Measurements from ENCODE around the gene NPFFR2.
A peak's percentile ranks its signal among the peaks of the same experiment; 100 is the strongest.

The NPFFR2 gene

DNA sequence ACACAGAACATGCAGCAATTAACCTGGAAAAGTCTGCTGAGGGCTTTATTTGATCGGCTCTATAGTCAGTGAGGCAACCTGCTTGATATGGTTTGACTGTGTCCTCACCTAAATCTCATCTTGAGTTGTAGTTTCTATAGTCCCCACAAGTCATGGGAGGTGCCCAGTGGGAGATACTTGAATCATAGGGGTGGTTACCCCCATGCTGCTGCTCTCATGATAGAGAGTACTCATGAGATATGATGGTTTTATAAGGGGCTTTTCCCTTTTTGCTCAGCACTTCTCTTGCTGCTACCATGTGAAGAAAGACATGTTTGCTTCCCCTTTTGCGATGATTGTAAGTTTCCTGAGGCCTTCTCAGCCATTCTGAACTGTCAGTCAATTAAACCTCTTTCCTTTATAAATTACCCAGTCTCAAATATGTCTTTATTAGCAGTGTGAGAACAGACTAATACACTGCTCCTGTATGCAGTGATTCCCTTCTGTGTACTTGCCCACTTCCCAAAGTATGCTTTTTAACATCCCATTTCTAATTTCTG is 78.2 kb downstream of the NPFFR2 start:
- in situ Hi-C loops (cut with HindIII; ENCODE audit: low sequenced_read_pairs), result no loop called here
- TF ChIP-seq, protein P1, sequence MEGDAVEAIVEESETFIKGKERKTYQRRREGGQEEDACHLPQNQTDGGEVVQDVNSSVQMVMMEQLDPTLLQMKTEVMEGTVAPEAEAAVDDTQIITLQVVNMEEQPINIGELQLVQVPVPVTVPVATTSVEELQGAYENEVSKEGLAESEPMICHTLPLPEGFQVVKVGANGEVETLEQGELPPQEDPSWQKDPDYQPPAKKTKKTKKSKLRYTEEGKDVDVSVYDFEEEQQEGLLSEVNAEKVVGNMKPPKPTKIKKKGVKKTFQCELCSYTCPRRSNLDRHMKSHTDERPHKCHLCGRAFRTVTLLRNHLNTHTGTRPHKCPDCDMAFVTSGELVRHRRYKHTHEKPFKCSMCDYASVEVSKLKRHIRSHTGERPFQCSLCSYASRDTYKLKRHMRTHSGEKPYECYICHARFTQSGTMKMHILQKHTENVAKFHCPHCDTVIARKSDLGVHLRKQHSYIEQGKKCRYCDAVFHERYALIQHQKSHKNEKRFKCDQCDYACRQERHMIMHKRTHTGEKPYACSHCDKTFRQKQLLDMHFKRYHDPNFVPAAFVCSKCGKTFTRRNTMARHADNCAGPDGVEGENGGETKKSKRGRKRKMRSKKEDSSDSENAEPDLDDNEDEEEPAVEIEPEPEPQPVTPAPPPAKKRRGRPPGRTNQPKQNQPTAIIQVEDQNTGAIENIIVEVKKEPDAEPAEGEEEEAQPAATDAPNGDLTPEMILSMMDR (IDR thresholded peaks at IDR 0.05; ENCODE audit: low read depth, low read length), result no peak

DNA sequence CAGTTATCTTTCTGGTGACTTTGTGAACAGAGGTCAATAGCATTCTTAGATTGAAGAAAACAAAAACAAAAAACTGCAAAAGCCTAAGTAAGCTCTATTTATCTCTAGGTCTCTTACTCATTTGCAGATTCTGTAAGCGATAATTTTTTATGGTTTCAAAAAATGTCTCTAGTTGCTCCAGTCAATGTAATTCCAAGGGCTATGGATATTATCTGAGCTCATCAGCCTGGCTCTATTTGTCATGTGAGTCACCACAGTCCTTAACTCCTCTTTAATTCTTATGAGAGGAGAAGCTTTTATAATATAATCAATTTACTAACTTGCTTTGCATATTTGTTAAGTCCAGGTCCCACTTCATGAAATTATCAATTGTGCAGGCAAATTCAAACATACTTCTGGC is 79.1 kb downstream of the NPFFR2 start:
- in situ Hi-C loops (cut with HindIII; ENCODE audit: low sequenced_read_pairs), result no loop called here
- TF ChIP-seq, protein P1 (IDR thresholded peaks at IDR 0.05; ENCODE audit: low read depth, low read length), result no peak
- no peak for DNase-seq (ENCODE audit: low read depth, low spot score)
- no peak overlapping the region for H3K4me3 ChIP-seq (ENCODE audit: low read depth, low read length)

More for the DNA sequence above, 78.2 kb downstream of the NPFFR2 start:
- no peak for DNase-seq (ENCODE audit: low read depth, low spot score)
- H3K4me3 ChIP-seq (ENCODE audit: low read depth, low read length), result no peak overlapping the region

DNA sequence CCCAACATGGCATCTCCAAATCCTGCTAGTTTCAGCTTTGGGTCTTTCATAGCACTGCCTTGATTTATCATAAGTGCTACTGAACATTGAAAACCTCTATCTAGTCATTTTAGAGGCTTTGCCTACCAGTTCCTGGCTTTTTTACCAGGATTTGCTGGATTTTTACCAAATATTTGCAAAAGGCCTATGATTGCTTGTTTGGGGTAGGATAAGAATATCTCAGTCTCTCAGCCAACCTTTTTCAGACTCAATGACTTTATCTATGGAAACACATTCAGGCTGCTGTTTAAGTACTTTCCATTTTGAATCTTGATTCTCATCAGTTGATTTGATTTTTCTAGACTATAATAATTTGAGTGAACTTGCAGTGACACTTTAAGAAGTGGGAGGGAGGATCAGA is 80.1 kb downstream of the NPFFR2 start:
- TF ChIP-seq, protein P1 (IDR thresholded peaks at IDR 0.05; ENCODE audit: low read depth, low read length), result no peak

DNA sequence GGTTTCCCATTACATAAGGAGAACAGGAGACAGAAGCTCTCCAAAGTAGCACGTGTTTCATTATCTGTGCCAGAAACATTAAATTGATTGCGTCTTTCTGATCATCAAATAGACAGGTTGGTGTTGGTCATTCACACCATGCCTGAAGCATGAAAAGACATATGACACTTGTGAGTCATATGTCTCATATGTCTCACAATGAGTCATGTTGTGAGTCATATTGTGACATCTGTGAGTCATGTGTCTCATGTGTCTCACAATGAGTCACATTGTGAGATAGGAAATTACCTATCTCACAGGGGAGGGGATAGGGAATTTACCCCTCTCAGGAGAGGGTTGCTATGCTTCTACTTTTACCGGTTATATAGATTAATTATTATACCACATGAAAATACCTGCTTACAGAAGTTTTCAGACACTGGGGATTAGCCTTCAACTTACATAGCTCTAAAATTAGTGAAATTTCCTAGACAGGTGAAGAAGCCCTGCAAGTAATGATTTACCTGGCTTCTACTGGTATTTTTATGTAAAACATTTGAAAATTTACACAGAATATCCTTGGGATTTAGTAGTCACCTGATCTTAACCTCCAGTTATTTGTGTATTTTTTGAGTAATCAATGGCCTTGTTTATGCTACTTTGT is 80.8 kb downstream of the NPFFR2 start:
- in situ Hi-C loops (cut with HindIII; ENCODE audit: low sequenced_read_pairs), result no loop called here
- TF ChIP-seq, protein P1 (IDR thresholded peaks at IDR 0.05; ENCODE audit: low read depth, low read length), result no peak
- H3K4me3 ChIP-seq (ENCODE audit: low read depth, low read length), result no peak overlapping the region
- peak; percentile 83 for DNase-seq (ENCODE audit: low read depth, low spot score)

More for the DNA sequence above, 80.1 kb downstream of the NPFFR2 start:
- no peak for DNase-seq (ENCODE audit: low read depth, low spot score)
- H3K4me3 ChIP-seq (ENCODE audit: low read depth, low read length), result no peak overlapping the region
- in situ Hi-C loops (cut with HindIII; ENCODE audit: low sequenced_read_pairs), result no loop called here

DNA sequence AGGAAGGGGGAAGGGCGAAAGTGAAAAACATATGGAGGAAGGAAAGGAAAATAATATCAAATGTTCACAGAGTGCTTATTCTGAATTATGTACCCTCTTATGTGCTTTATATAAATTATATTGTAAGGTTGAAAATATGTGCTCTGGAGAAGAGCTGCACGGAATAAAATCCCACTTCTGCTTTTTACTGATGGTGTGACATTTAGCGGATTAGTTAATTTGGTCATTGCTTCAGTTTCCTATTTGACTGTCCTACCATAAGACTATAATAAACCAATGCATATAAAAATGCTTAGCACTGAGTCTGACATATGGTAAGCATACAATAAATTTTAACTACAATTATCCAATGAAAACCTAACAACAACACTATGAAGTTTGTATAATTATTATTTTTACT is 86.2 kb downstream of the NPFFR2 start:
- no peak overlapping the region for H3K4me3 ChIP-seq (ENCODE audit: low read depth, low read length)
- DNase-seq (ENCODE audit: low read depth, low spot score), result no peak
- TF ChIP-seq, protein P1 (IDR thresholded peaks at IDR 0.05; ENCODE audit: low read depth, low read length), result no peak
- in situ Hi-C loops (cut with HindIII; ENCODE audit: low sequenced_read_pairs), result no loop called here

DNA sequence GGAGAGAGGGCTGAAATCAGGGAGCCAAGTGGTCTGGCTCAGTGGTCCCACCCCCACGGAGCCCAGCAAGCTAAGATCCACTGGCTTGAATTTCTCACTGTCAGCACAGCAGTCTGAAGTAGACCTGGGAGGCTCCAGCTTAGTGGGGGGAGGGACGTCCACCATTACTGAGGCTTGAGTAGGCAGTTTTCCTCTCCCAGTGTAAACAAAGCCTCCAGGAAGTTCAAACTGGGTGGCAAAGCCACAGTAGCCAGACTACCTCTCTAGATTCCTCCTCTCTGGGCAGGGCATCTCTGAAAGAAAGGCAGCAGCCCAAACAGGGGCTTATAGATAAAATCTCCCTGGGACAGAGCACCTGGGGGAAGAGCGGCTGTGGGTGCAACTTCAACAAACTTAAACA is 88.1 kb downstream of the NPFFR2 start:
- TF ChIP-seq, protein P1 (IDR thresholded peaks at IDR 0.05; ENCODE audit: low read depth, low read length), result no peak
- DNase-seq (ENCODE audit: low read depth, low spot score), result no peak
- in situ Hi-C loops (cut with HindIII; ENCODE audit: low sequenced_read_pairs), result no loop called here
- no peak overlapping the region for H3K4me3 ChIP-seq (ENCODE audit: low read depth, low read length)
